ENCODE data around the gene SPATS2.

Gene SPATS2

GRCh38 chr12:49547090-49547690, 179.9 kb downstream of the SPATS2 start:
- H3K36me3 ChIP-seq (ENCODE audit: insufficient read depth, insufficient read length, low read length) = no peaks in the 10 kb centered on the region
- TF ChIP-seq ZNF274 (IDR thresholded peaks at IDR 0.05; ENCODE audit: low read depth, low read length) (no peak), SUZ12 (IDR thresholded peaks at IDR 0.05; ENCODE audit: extremely low read depth, insufficient read depth, insufficient read length) (no peak), YY1 (IDR thresholded peaks at IDR 0.05; ENCODE audit: insufficient read depth, insufficient read length) (no peak)
- H3K4me3 ChIP-seq (ENCODE audit: insufficient read length, low read depth) = no peak overlapping the region
- H3K9ac ChIP-seq (ENCODE audit: insufficient read length, low read depth) = no peak overlapping the region
- H3K4me1 ChIP-seq (ENCODE audit: insufficient read depth, insufficient read length) = peaks cover 20% of the 10 kb centered on the region
- no peaks in the 10 kb centered on the region for H3K27me3 ChIP-seq (ENCODE audit: insufficient read depth, insufficient read length)
- DNase-seq (ENCODE audit: low read depth, low spot score) = no peak
- no peaks in the 10 kb centered on the region for H3K9me3 ChIP-seq (ENCODE audit: insufficient read depth, low read length)

- no peaks in the 10 kb centered on the region for H3K27me3 ChIP-seq (ENCODE audit: insufficient read depth, insufficient read length)
- TF ChIP-seq YY1 (IDR thresholded peaks at IDR 0.05; ENCODE audit: insufficient read depth, insufficient read length) (no peak), SUZ12 (IDR thresholded peaks at IDR 0.05; ENCODE audit: extremely low read depth, insufficient read depth, insufficient read length) (no peak), ZNF274 (IDR thresholded peaks at IDR 0.05; ENCODE audit: low read depth, low read length) (no peak)
- H3K9ac ChIP-seq (ENCODE audit: insufficient read length, low read depth) = peak overlapping the region; percentile 18
- no peak for DNase-seq (ENCODE audit: low read depth, low spot score)
- H3K4me3 ChIP-seq (ENCODE audit: insufficient read length, low read depth) = no peak overlapping the region
- H3K9me3 ChIP-seq (ENCODE audit: insufficient read depth, low read length) = no peaks in the 10 kb centered on the region
- peaks cover 16% of the 10 kb centered on the region for H3K4me1 ChIP-seq (ENCODE audit: insufficient read depth, insufficient read length)
- H3K36me3 ChIP-seq (ENCODE audit: insufficient read depth, insufficient read length, low read length) = no peaks in the 10 kb centered on the region
Measured at GRCh38 chr12:49548481-49548821, 181.2 kb downstream of the SPATS2 start.

GRCh38 chr12:49548822-49549648, 181.8 kb downstream of the SPATS2 start:
- H3K4me1 ChIP-seq (ENCODE audit: insufficient read depth, insufficient read length) = peaks cover 16% of the 10 kb centered on the region
- no peaks in the 10 kb centered on the region for H3K27me3 ChIP-seq (ENCODE audit: insufficient read depth, insufficient read length)
- DNase-seq (ENCODE audit: low read depth, low spot score) = no peak
- H3K4me3 ChIP-seq (ENCODE audit: insufficient read length, low read depth) = no peak overlapping the region
- peak overlapping the region; percentile 18 for H3K9ac ChIP-seq (ENCODE audit: insufficient read length, low read depth)
- no peaks in the 10 kb centered on the region for H3K9me3 ChIP-seq (ENCODE audit: insufficient read depth, low read length)
- H3K36me3 ChIP-seq (ENCODE audit: insufficient read depth, insufficient read length, low read length) = no peaks in the 10 kb centered on the region
- TF ChIP-seq YY1 (IDR thresholded peaks at IDR 0.05; ENCODE audit: insufficient read depth, insufficient read length) (no peak), SUZ12 (IDR thresholded peaks at IDR 0.05; ENCODE audit: extremely low read depth, insufficient read depth, insufficient read length) (no peak), ZNF274 (IDR thresholded peaks at IDR 0.05; ENCODE audit: low read depth, low read length) (no peak)

GRCh38 chr12:49549735-49550692, 182.8 kb downstream of the SPATS2 start:
- DNase-seq (ENCODE audit: low read depth, low spot score) = no peak
- TF ChIP-seq ZNF274 (IDR thresholded peaks at IDR 0.05; ENCODE audit: low read depth, low read length) (no peak), SUZ12 (IDR thresholded peaks at IDR 0.05; ENCODE audit: extremely low read depth, insufficient read depth, insufficient read length) (no peak), YY1 (IDR thresholded peaks at IDR 0.05; ENCODE audit: insufficient read depth, insufficient read length) (no peak)
- Histone ChIP-seq H3K9me3 (ENCODE audit: insufficient read depth, low read length) (no peaks in the 10 kb centered on the region), H3K9ac (ENCODE audit: insufficient read length, low read depth) (peak overlapping the region; percentile 4), H3K4me3 (ENCODE audit: insufficient read length, low read depth) (no peak overlapping the region), H3K36me3 (ENCODE audit: insufficient read depth, insufficient read length, low read length) (no peaks in the 10 kb centered on the region), H3K27me3 (ENCODE audit: insufficient read depth, insufficient read length) (no peaks in the 10 kb centered on the region), H3K4me1 (ENCODE audit: insufficient read depth, insufficient read length) (peaks cover 9% of the 10 kb centered on the region)

- H3K27me3 ChIP-seq (ENCODE audit: insufficient read depth, insufficient read length) = no peaks in the 10 kb centered on the region
- no peaks in the 10 kb centered on the region for H3K9me3 ChIP-seq (ENCODE audit: insufficient read depth, low read length)
- H3K9ac ChIP-seq (ENCODE audit: insufficient read length, low read depth) = no peak overlapping the region
- DNase-seq (ENCODE audit: low read depth, low spot score) = no peak
- H3K4me1 ChIP-seq (ENCODE audit: insufficient read depth, insufficient read length) = peaks cover 8% of the 10 kb centered on the region
- H3K4me3 ChIP-seq (ENCODE audit: insufficient read length, low read depth) = no peak overlapping the region
- H3K36me3 ChIP-seq (ENCODE audit: insufficient read depth, insufficient read length, low read length) = peaks cover 5% of the 10 kb centered on the region
- no peak for TF ChIP-seq YY1 (IDR thresholded peaks at IDR 0.05; ENCODE audit: insufficient read depth, insufficient read length)
Measured at GRCh38 chr12:49550693-49551252, 183.5 kb downstream of the SPATS2 start.

GRCh38 chr12:49552014-49552413, 184.8 kb downstream of the SPATS2 start:
- no peaks in the 10 kb centered on the region for H3K27me3 ChIP-seq (ENCODE audit: insufficient read depth, insufficient read length)
- peaks cover 4% of the 10 kb centered on the region for H3K4me1 ChIP-seq (ENCODE audit: insufficient read depth, insufficient read length)
- no peak for DNase-seq (ENCODE audit: low read depth, low spot score)
- H3K4me3 ChIP-seq (ENCODE audit: insufficient read length, low read depth) = no peak overlapping the region
- H3K9me3 ChIP-seq (ENCODE audit: insufficient read depth, low read length) = no peaks in the 10 kb centered on the region
- no peak for TF ChIP-seq SUZ12 (IDR thresholded peaks at IDR 0.05; ENCODE audit: extremely low read depth, insufficient read depth, insufficient read length)
- TF ChIP-seq YY1 (IDR thresholded peaks at IDR 0.05; ENCODE audit: insufficient read depth, insufficient read length) = no peak
- TF ChIP-seq ZNF274 (IDR thresholded peaks at IDR 0.05; ENCODE audit: low read depth, low read length) = no peak
- H3K9ac ChIP-seq (ENCODE audit: insufficient read length, low read depth) = no peak overlapping the region
- peaks cover 17% of the 10 kb centered on the region for H3K36me3 ChIP-seq (ENCODE audit: insufficient read depth, insufficient read length, low read length)
